ENCODE data around the gene GPC6.

GRCh38 chr13:94342436-94343242 is 1116.0 kb downstream of the GPC6 start:
- TF ChIP-seq, protein P1, sequence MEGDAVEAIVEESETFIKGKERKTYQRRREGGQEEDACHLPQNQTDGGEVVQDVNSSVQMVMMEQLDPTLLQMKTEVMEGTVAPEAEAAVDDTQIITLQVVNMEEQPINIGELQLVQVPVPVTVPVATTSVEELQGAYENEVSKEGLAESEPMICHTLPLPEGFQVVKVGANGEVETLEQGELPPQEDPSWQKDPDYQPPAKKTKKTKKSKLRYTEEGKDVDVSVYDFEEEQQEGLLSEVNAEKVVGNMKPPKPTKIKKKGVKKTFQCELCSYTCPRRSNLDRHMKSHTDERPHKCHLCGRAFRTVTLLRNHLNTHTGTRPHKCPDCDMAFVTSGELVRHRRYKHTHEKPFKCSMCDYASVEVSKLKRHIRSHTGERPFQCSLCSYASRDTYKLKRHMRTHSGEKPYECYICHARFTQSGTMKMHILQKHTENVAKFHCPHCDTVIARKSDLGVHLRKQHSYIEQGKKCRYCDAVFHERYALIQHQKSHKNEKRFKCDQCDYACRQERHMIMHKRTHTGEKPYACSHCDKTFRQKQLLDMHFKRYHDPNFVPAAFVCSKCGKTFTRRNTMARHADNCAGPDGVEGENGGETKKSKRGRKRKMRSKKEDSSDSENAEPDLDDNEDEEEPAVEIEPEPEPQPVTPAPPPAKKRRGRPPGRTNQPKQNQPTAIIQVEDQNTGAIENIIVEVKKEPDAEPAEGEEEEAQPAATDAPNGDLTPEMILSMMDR (IDR thresholded peaks at IDR 0.05), result no peak
- TF ChIP-seq POLR2A (IDR thresholded peaks at IDR 0.05), result no peak

Measured in uterus (tissue), 2 donors.